Measurements from ENCODE around the gene DNAJC13.

Gene DNAJC13

GRCh38 chr3:132416161-132416560, 1.1 kb upstream of the DNAJC13 start:
- TF ChIP-seq, protein P1, sequence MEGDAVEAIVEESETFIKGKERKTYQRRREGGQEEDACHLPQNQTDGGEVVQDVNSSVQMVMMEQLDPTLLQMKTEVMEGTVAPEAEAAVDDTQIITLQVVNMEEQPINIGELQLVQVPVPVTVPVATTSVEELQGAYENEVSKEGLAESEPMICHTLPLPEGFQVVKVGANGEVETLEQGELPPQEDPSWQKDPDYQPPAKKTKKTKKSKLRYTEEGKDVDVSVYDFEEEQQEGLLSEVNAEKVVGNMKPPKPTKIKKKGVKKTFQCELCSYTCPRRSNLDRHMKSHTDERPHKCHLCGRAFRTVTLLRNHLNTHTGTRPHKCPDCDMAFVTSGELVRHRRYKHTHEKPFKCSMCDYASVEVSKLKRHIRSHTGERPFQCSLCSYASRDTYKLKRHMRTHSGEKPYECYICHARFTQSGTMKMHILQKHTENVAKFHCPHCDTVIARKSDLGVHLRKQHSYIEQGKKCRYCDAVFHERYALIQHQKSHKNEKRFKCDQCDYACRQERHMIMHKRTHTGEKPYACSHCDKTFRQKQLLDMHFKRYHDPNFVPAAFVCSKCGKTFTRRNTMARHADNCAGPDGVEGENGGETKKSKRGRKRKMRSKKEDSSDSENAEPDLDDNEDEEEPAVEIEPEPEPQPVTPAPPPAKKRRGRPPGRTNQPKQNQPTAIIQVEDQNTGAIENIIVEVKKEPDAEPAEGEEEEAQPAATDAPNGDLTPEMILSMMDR (IDR thresholded peaks at IDR 0.05; ENCODE audit: insufficient read depth, low read length, missing control alignments), result no peak
- POLR2A ChIA-PET, result interaction anchor here (0.5 kb wide), 1 partner anchor 401 kb away, joined by 3 read pairs; no protein-coding TSS in a partner anchor
- no peak for DNase-seq (ENCODE audit: low read depth, low spot score)
- H3K4me3 ChIP-seq (ENCODE audit: low read depth, low read length), result no peak overlapping the region
- CTCF ChIA-PET, result interaction anchor here (0.8 to 2.1 kb wide), 2 partner anchors 17 to 120 kb away, joined by 3 to 7 read pairs; no protein-coding TSS in a partner anchor

DNA sequence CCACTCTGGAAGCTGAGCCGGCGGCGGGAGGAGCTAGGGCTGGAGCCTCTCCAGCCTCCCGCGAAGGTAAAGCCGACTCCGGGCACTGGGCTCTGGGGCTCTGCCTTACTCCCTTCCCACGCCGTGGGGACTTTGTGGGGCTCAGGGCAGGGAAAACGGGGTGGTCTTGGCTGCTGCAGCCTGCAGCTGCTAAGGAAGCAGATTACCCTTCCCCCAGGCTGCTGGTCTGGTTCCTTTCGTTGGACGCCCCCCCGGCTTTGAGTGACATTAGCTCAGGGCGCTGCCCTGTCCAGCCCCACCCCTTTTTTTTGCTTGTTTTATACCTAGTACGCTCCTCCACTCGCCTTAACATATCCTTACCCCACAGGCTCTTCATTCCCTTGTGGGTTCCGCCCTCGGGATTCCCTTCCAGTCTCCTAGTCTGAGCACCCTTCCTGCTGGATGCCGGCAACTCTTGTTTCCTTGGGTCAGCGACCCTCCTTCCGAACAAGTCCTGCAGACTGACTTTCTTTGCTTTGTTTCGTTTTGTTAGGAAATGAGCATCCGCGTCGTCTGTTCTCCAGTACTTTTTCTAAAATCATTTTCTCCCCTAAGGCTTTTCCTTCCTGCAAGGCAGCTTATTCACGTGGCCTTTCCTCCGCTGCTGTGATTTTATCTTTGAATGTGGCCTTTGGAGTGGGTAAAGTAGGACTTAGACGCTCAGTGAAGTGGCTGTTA, 551 bp downstream of the DNAJC13 start:
- TF ChIP-seq, protein P1 (IDR thresholded peaks at IDR 0.05; ENCODE audit: insufficient read depth, low read length, missing control alignments), result no peak
- DNase-seq (ENCODE audit: low read depth, low spot score), result no peak
- peak overlapping the region; percentile 100 for H3K4me3 ChIP-seq (ENCODE audit: low read depth, low read length)
- POLR2A ChIA-PET, result interaction anchor here (0.7 to 1.0 kb wide), 2 partner anchors 19 to 45 kb away, joined by 3 to 5 read pairs; no protein-coding TSS in a partner anchor
- CTCF ChIA-PET, result interaction anchor here (1.0 to 2.1 kb wide), 3 partner anchors 19 to 308 kb away, joined by 3 to 7 read pairs (median 3); no protein-coding TSS in a partner anchor

- TF ChIP-seq, protein P1 (IDR thresholded peaks at IDR 0.05; ENCODE audit: insufficient read depth, low read length, missing control alignments), result no peak
- DNase-seq (ENCODE audit: low read depth, low spot score), result no peak
- ChIA-PET CTCF (interaction anchor here (0.9 to 1.9 kb wide), 2 partner anchors 20 to 117 kb away, joined by 3 to 5 read pairs; no protein-coding TSS in a partner anchor), POLR2A (no interaction called here)
- peak overlapping the region; percentile 100 for H3K4me3 ChIP-seq (ENCODE audit: low read depth, low read length)
Measured at GRCh38 chr3:132418916-132419315, 1.6 kb downstream of the DNAJC13 start.

DNA sequence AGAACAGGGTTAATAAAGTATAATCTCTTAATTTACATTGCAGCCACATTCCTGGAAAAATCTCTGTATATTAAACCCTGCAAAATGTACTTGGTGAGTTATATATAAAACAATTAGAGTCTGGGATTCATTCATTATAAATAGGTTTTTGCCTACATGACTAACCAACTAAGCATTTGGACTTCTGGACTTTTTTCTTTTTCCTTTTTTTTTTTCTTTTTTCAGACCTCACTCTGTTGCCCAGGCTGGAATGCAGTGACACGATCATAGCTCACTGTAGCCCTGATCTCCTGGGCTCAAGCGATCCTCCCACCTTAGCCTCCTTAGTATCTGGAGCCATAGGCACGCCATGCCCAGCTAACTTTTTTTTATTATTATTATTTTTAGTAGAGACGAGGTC, 4.5 kb downstream of the DNAJC13 start:
- H3K4me3 ChIP-seq (ENCODE audit: low read depth, low read length), result no peak overlapping the region
- DNase-seq (ENCODE audit: low read depth, low spot score), result peak; percentile 23
- CTCF ChIA-PET, result interaction anchor here (1.2 to 1.9 kb wide), 2 partner anchors 10 to 67 kb away, joined by 3 to 6 read pairs; no protein-coding TSS in a partner anchor
- TF ChIP-seq, protein P1 (IDR thresholded peaks at IDR 0.05; ENCODE audit: insufficient read depth, low read length, missing control alignments), result no peak
- POLR2A ChIA-PET, result no interaction called here

- TF ChIP-seq, protein P1 (IDR thresholded peaks at IDR 0.05; ENCODE audit: insufficient read depth, low read length, missing control alignments), result no peak
- H3K4me3 ChIP-seq (ENCODE audit: low read depth, low read length), result no peak overlapping the region
- POLR2A ChIA-PET, result no interaction called here
- DNase-seq (ENCODE audit: low read depth, low spot score), result no peak
- CTCF ChIA-PET, result interaction anchor here (0.9 to 1.9 kb wide), 3 partner anchors 10 to 68 kb away, joined by 3 to 6 read pairs (median 3); no protein-coding TSS in a partner anchor
Measured at GRCh38 chr3:132422531-132422930, 5.2 kb downstream of the DNAJC13 start.

DNA sequence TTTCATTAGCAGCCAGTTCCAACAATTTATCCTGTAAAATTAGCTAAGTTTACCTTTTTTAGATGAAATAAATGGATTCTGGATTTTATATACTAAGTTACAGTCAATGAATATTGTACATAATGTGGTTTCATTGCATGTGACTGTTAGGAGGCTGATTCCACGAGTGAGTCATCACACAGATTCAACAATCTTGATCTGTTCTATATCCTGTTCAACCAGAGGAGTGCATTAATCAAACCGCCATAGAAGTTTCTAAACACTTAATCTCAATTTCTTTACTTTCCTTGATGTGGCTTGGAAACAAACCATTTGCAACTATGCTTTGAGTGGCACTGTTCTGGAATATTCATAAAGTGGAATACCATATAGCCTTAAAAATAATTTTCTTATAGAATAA, 15.3 kb downstream of the DNAJC13 start:
- ChIA-PET CTCF (interaction anchor here (0.9 to 1.6 kb wide), 4 partner anchors 8 to 59 kb away, joined by 3 to 6 read pairs (median 4); no protein-coding TSS in a partner anchor), POLR2A (no interaction called here)

More for the DNA sequence above, 15.3 kb downstream of the DNAJC13 start:
- TF ChIP-seq, protein P1 (IDR thresholded peaks at IDR 0.05; ENCODE audit: insufficient read depth, low read length, missing control alignments), result no peak
- H3K4me3 ChIP-seq (ENCODE audit: low read depth, low read length), result no peak overlapping the region
- no peak for DNase-seq (ENCODE audit: low read depth, low spot score)

All from AG04449 (cell line).